ENCODE results near the gene GRM2.

Gene GRM2

DNA sequence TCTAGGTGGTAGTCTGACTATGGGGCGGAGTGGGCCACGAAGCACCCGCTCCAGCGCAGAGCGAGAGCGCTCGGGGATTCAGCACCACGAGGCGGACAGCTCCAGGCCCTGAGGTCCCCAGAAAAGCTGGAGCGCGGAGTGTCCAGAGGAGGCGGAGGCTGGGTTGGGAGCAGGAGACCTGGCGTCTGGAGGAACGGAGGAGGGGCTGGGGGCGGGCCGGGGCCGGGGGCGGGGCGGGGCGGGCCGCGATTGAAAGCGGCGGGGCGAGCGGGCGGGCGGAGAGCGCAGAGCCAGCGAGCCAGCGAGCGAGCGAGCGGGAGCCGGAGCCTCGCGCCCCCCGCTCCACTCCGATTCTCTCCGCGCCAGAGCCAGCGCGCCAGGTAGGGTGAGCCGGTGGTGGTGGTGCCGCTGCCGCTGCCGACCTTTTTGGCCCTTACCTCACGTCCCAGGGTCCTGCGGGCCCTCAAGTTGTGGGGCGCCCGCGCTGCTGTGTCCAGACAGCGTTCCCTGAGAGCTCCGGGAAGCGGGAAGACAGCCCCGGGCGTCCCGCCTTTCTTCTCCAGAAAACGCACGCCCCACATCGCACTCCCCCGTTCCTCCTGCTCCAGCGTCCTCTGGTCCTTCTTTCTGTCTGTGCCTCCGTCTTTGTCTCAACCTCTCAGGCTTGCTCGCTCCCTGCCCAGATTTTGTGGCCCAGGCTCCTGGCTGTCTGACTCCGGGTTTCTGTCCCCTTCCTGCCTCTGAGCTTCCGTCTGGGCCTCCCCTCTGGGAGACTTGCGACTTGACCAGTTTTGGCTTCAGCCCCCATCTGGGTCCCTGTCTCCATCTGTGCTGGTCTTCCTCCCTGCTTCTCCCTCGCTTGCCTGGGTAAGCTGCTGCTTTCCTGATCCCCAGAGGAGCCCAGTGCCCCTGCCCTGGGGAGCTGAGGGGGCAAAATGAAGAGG lies at the start of gene GRM2:
Gene GRM2 (plus strand): TSS at position 281 of the 944 bp plus-strand sequence. CDS start 1,916 bp downstream, outside the sequence.
- DNase-seq (ENCODE audit: low read depth) = no peak

DNA sequence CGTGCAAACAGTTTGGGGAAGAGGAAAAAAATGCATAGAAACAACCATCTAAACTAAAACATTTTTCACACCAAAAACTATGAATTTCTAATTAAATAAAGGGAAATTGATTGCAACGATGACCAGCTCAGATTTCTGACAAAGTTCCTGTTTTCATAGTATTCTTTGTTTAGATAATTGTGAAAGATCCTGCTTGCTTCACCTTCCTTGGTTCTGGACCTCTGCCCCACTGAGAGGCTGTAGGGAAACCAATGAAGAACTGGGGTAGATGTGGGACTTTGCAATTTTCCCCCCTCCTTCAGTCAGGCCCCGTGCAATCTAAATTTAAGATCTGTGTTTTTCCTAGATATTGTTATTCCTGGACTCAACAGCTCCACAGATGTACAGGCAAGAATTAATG lies 49.6 kb upstream of the GRM2 start:
- DNase-seq (ENCODE audit: low read depth) = no peak

DNA sequence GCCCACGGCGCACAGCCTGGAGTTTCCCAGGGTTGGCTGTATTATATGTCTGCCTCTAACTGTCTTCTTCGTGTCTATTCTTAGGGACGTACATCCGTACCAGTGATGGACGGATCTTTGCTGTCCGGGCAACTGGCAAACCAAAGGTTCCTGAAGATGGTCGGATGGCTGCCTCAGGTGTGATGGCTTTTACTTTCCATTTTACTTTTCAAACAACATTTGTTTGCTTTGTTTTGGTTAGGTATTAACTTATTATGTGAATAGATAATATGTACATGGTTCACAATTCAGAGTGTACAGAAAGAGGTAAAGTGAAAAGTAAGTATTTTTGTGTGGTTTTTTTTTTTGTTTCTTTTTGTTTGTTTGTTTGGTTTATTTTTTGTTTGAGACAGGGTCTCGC lies 46.9 kb upstream of the GRM2 start:
- DNase-seq (ENCODE audit: low read depth) = no peak

DNA sequence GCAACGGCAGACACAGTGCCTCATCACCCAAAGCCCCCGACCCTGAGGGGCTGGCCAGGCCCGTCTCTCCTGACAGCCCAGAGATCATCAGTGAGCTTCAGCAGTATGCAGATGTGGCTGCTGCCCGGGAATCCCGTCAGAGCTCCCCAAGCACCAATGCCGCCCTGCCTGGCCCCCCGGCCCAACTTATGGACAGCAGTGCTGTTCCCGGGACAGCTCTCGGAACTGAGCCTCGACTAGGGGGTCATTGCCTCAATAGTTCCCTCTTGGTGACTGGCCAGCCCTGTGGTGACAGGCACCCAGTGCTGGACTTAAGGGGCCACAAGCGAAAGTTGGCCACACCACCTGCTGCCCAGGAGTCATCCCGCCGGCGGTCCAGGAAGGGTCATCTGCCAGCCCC lies 44.4 kb upstream of the GRM2 start:
- no peak for DNase-seq (ENCODE audit: low read depth)

DNA sequence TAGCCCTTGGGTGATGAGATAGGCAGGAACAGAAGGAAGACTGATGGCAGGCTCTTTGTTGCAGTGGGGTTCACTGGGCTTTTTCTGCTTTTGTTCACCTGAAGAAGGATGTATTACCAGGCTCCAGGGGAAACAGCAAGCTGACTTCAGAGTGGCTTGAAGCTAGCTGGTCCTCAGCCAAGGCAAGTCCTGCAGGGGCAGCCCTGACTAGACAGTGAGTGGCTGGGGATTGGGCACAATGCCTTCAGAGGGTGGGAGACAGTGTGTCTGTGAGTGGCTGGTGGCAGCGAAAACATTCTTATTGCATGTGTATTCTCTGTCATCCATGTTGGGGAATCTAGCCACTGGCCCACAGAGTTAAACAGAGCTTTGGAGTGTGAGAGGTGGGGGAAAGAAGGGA lies 38.1 kb upstream of the GRM2 start:
- no peak for DNase-seq (ENCODE audit: low read depth)

DNA sequence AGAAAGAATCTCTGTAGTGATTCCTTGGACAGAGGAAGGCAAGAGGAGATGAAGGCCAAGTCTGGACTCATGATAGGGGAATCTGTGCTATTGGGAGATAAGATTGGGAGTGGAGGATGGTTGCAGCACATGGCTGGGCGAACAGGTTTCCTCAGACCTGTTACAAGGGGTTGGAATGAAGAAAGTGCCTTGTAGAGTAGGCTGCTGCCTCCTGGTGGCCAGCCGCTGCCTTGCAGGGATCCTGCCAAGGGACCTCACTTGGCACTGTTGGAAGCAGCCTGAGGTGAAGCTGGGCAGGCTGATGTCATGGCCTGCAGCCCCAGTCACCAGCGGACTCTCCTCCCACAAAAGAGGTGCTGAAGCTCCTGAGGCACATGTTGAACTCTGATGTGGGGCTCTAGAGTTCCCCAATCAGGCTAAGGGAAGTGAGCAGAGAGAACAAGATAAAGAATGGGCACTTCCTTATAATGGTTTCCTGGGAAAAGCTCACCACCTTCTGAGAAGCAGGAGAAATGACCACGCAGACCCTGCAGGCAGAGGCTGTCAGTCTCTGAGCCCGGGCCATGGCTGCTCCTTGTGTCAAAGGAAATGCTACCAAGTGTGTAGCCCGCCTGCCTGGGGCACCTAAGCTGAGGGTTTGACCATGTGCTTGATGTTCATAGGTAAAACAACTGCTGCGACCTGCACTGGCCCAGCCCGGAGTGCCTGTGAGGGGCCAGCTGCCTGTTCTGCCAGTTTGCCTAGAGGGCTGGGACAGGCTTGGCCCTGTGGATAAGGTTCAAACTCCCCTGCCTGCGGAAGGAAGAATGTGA lies 37.4 kb upstream of the GRM2 start:
- peak; percentile 59 for DNase-seq (ENCODE audit: low read depth)

DNA sequence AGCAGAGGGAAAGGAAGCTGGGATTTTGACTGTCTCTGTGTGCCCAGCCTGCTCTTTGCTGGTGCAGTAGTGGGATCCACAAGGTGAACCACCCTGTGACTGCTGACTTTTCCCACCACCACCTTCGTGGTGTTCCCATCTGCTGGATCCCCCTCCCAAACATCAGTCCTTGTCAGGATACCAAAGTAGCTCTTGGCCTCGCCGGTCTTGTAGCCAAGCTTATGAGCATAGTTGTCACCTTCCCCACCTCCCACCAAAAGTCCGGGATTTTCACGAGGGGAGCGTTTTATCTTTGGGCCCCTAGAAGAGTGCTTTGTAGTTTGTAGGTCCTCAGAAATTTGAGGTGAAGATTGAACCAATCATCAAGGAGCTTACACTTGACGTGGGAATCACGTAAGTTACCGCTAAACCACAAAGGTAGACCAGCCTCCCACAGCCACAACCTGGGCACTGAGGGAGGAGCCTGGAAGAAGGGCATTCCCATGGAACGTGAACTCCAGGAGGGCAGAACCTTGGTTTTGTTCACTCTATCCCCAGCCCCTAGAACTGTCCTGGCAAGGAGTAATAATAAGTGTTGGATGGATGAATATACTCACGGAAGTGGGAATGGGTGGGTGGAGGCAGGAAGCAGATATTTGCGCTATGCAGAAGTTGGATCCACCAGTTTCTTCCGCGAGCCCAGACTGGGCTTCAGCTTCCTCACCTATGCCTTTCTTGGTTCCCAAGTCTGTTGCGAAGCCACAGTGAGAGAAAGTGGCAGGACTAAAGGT lies 36.6 kb upstream of the GRM2 start:
- no peak for DNase-seq (ENCODE audit: low read depth)

DNA sequence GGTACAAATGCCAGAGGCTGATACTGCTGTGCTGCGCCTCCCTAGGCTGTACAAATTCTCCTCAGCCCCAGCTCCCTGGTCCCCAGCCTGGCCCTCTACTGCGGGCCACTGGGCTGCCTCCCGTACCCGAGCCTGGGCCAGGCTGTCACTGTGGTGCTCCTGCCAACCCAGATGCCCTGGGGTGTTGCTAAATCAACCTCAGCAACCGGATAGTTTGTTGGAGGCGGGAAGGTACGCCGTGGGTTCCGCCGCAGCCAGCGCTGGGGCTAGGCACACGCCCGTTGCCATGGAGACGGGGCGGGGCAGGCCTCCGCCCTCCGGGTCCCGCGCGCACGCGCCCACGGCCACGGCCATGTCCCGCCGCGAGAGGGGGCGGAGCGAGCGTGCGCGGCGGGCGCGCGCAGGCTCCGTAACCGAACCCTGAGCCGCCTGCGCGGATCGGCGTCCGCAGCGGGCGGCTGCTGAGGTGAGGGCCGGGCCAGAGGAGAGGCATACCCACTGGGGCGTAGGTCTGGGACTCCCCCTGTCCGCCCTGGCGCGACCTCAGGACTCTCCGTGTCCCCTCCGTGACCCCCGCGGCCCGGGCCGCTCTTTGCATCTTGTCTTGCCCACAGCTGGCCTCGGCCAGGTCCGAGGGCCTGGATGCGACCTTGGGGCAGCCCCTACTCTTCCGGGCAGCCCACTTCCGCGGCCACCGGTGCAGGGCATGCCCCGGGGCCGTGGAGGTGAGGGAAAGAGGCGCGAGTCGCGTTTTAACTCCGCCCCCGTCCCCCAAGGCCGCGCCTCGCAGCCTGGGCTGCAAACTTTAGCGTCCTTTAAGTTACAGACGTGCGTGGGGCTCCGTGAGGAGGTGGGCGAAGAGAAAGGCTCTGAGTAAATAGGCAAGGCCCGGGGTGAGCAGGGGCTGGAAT lies 35.8 kb upstream of the GRM2 start, which contains the start of gene TEX264:
Gene TEX264 (plus strand): TSS at position 430 of the 911 bp plus-strand sequence. CDS start 3,053 bp downstream, outside the sequence.
- peak; percentile 95 for DNase-seq (ENCODE audit: low read depth)

DNA sequence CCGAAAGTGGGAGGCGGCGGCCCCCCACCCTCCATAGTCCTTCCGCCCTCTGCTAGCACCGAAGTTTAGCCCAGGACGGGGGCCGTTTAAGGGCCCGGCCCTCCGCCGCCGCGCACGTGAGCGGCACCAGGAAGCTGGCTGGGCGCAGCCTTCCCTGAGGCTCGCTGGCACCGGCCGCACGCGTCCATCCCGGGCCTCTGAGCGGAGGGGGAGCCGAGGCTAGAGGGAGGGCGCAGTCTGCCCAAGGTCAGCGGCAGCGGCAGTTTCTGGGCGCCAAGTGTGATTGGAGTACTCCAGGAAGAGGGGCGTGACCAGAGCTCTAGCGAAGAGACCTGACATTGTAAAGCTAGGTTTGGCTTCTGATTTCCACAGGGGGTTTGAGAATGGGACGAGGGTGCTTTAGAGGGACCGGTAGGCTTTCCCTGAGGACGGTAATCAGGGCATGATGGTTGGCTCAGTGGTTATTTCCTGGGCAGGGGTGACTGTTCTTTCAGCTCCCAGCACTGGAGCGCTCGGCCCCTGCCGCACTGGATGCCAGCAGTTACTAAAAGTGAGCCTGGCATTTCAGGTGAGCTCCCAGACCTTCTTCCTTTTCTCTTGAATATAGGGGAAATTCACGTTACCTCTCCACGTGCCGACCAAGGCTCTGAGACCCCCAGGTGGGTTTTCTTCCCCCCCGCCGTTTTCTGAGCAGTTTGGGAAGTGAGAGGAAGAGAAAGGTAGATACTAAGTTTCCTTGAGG lies 35.0 kb upstream of the GRM2 start:
- DNase-seq (ENCODE audit: low read depth) = peak; percentile 28

DNA sequence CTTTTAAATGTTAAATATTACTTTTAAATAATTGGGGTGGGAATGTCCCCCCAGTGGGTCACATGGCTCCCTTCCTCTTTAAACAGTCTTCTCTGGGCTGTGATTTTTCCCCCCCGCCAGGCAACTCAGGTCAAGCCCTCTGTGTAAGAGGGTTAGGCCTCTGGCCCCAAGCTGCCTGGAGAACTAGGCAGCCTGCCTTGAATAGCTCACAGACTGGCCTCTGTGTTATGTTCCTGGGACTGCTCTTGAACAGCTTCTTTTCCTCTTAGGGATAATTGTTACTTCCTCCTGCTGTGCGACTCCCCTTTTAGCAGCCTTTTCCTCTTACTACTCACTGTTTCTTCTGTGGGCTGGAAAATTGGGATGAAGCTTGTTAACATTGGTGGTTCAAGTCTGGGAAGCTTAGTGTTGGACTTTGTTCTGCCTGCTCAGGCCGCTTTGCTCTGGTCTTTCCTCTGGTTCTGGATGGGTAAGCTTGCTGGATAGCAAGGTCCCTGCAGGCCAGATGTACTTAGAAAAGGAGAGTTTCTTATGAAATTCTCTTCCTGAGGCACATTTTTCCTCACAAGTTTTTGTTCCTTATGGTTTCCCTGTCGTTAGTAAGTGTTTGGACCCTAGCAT lies 33.6 kb upstream of the GRM2 start:
- DNase-seq (ENCODE audit: low read depth) = no peak

DNA sequence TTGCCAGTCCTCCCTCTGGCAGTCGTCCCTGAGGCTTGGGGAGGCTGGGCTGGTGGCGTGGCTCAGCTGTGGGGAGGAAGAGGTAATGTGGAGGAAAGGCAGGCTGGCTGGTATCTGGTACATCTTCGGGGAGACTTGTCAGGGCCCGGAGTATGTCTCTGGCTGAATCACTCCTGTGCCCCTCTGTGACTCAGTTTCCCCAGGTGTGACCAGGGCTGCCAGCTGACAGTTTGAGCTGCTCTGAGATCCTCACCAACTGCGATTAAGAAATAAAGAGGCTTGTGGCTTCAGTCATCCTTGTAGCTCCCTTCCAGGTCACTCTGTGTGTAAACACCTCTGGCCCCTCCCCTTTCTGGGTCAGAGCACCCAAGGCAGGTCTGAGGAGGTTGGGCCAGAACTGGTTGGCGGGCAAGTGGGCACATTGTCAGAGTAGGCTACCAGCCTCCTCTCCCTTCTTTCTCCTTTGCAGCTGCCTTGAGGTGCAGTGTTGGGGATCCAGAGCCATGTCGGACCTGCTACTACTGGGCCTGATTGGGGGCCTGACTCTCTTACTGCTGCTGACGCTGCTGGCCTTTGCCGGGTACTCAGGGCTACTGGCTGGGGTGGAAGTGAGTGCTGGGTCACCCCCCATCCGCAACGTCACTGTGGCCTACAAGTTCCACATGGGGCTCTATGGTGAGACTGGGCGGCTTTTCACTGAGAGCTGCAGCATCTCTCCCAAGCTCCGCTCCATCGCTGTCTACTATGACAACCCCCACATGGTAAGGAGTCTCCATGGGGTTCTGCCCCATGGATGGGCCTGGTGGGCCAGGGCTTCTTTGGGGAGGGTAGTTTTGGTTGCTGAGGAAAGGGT lies 32.8 kb upstream of the GRM2 start:
- no peak for DNase-seq (ENCODE audit: low read depth)

DNA sequence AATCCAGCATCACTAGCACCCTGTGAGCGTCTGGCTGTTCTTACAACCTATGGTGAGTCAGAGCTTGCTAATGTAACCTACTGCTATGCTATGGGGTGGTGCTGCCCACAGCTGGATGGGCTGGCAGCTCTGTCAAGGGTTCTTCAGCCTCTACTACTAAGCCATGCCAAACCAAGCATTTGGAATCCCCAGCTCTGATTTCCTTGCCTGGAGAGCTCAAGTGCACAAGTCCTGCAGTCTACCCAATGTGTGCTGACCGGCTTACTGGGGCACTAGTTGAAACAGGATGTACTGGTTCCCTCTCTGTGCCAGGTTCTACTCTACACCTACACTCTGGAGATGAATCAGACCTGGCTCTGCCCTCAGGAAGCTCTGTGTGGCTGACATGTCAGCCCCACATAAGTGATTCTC lies 31.7 kb upstream of the GRM2 start:
- no peak for DNase-seq (ENCODE audit: low read depth)

DNA sequence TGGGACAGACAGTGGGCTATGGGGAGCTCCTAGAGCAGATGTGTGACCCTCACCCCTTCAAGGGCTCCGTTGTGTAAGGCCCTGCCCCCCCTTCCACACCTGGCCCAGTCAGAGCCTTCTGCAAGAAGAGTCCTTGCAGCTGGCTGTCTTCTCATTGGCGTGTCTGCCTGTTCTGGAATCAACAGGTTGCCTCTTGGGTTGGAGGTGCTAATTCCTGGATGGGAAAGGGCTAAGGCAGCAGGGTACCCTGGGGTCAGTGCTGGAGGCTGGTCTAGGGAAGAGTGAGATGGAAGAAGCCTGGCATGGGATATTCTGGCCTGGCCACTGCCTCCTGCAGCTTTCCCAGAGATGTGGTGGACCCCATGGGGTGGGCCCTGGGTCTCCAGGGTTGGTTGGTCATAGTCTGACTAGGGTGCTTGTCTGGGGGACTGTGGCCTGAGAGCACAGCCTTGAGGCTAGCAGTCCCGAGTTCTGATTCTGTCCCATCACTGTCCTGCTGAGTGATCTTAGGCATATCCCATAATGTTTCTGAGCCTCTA lies 30.7 kb upstream of the GRM2 start:
- DNase-seq (ENCODE audit: low read depth) = no peak

DNA sequence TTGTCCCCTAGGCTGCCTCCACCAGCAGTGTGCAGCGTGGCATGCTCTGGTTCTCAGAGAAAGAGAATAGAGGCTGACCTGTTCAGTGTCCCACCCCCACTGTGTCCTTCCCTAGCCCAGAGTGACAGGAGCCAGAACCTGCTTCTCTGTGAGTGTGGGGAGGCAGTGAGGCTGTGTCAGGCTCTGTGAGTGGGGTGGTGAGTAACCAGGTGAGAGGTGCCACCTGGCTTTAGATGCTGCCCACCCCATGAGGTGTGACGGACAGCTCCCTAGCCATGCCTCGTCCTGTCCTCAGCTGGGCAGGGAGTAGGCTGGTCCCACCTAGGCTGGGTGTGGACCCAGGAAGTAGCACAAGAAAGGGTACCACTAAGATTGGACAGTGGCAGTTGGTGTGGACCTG lies 29.5 kb upstream of the GRM2 start:
- no peak for DNase-seq (ENCODE audit: low read depth)

DNA sequence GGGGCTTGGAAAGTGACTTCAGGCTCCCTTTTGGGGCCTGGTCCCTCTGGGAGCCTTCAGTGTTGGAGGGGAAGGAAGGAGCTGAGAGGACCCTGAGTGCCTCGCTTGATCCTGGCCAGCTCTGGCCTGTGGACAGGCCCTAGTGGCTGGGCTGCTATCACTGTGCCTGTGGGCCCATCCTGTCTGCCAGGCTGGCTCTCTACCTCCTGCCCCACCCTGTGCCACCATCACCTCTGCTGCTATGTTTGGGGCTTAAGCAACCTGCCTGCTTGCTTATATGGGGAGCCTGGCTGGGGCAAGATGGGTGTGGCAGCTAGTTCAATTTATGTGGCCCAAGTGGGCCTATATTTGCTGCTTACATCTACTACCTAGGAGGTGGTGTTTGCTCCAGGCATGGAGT lies 28.7 kb upstream of the GRM2 start:
- no peak for DNase-seq (ENCODE audit: low read depth)

DNA sequence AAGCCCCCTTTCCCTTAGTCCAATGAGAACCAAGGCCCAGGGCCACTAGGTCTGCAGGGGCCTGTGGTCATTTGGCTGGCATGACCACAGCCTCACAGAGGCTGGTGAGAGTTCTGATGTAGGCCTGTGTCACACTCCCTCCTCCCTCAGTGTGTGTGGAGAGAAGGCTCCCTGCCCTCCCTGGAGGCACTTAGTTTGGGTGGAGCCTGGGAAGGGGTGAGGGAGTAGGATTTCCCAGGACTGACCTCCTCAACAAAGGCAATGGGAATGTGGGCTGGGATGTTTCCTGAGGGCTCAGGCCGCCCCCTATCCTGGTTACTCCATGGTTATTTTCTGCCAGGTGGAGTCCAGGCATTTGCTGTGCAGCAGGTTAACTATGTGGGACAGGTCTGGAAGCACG lies 28.2 kb upstream of the GRM2 start:
- DNase-seq (ENCODE audit: low read depth) = no peak

DNA sequence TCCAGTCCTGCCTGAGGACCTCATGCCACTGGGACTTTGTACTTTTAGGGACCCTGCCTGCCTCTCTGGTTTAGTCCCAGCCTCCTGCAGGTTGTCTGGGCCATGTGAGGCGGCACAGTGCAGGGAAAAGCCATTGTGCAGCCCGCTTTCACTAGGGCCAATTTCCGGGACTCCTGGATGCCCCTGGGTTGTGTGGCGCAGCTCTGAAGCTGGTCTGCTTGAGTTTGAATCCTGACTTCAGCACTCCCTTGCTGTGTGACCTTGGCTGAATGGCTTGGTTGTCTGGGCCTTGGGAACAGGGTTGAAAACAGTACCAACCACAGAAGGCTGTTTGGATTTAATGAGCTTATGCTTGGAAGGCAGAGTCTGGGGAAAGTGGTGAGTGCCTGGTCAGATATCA lies 27.6 kb upstream of the GRM2 start:
- DNase-seq (ENCODE audit: low read depth) = no peak

DNA sequence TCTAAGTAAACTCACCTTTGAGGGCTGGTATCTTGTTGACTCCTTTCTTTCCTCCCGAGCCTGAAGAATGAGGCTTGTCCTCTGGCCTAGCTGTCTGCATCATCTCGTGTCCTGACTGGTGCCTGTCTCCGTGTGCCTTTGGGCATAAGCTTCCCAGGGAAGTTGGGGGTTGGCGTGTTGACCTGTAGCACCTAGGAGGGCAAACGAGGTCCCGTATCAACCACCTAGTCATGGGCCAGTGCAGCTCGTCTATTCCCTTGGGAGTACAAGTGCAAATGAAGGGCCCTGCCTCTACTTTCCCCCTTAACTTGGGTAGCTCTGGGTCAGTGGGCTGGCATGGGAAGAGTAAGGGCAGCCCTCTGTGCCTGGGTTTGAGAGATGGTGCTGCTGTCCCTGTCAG lies 27.1 kb upstream of the GRM2 start:
- no peak for DNase-seq (ENCODE audit: low read depth)

DNA sequence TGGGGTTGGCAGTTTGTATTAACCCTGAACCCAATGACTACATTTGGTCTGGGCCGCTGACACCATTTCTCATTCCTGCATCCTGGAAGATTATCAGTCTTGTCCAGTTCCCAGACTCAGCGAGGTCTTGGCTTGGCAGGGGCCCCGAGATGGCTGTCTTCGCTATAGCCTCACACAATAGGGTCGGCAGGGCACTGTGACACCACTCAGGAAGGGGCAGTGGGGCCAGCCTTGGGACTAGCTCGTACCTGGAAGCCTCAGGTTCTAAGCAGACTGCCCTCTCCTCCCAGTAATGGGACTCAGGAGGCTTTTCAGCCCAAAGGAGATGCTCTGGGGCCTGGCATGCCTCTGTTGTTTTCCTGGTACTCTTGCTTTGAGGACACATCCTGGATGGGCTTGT lies 26.7 kb upstream of the GRM2 start:
- no peak for DNase-seq (ENCODE audit: low read depth)

Data from activated T-helper 1 cell treated with Interleukin-2 at 50 U/mL for 16 hours (primary cell).